GM18508 (cell line): Measurements from ENCODE around the gene LSM10.
A peak's percentile ranks its signal among the peaks of the same experiment; 100 is the strongest.

Source experiments
- ATAC-seq: cut with Tn5 transposase; IDR thresholded peaks from one replicate; pipeline ENCODE4 v1.9.1; 2021; ENCODE audit warnings: moderate number of reproducible peaks; ENCODE audit not compliant: insufficient read depth, unreplicated experiment

The LSM10 gene

GRCh38 chr1:36397378-36398230 is at the start of gene LSM10:
Gene LSM10, minus strand, starts transcription at chr1:36397908. Its CDS starts 3,779 bp downstream, at chr1:36394129.
- peak; percentile 61 for ATAC-seq

- ATAC-seq: no peak
Measured at GRCh38 chr1:36447450-36447849, 49.7 kb upstream of the LSM10 start.

- no peak for ATAC-seq
Measured at GRCh38 chr1:36446746-36447145, 49.0 kb upstream of the LSM10 start.

DNA sequence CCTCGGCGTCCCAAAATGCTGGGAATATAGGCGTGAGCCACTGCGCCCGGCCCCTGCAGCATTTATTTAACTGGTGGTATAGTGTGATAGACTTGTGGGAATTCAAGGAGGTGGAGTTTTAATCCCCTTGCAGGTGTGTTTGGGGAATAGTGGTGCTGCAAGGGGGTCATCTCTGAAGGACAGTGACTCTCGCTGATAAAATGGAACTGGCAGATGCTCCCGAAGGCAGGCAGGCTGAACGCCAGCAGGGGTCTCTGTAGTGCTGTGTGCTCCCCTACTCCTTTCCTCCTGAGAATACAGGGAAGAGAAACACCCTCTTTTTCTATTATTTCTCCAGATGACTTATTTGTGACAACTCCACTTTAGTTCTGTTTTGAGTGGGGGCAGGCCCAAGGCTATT is 48.6 kb upstream of the LSM10 start:
- no peak for ATAC-seq

DNA sequence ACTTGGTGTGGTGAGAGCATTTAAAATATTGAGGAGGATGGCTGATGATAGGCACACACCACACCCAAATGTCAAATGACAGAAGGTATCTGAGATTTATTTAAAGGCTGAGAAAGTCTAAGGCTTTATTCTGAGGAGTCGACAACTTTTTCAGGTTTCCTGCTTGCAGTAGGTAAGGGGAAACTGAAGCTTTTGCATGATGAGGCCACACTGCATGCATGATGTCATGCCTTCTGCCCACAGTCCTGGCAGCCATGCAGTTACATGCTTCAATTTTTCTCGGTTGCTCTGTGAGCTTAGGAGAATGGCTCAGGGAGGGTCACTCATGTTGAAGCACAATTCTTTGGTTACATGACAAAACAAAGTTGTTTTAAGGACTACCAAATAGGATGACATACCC is 45.6 kb upstream of the LSM10 start:
- no peak for ATAC-seq

DNA sequence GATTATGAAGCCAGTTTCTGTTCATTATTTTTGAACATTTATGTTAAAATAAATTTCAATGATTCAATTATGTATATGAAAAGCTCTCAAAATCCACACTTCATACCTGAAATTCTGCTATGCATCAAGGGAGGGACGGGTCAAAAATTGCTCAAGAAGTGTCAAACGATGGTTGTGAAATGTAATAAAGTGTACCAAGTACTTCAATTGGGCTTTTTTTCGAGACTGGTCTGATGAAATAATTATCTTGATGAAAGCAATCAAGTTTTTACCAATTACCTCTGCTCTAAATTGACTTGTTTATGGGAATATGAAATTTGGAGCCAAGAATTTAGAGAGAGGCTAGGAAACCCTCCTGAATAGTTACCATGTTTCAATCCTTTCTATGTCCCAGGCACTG is 44.6 kb upstream of the LSM10 start:
- ATAC-seq: no peak

DNA sequence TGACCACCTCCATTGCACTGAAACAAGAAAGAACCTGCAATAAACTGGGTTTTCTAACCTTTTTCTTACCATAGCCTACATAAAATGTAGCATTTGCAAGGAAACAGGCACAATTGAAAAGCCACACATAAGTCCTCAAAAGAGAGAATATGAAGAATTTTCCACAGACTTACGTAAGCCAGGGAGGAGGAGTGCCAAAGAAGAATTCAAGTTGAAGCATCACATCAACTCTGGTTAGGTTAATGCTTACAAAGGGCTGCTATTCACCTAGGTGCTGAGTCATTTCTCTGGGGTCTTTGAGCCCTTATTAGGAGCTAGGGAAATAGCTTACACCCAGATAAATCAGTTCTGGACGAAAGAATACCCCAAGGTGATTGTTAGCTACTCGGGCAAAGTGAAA is 42.9 kb upstream of the LSM10 start:
- ATAC-seq: no peak

DNA sequence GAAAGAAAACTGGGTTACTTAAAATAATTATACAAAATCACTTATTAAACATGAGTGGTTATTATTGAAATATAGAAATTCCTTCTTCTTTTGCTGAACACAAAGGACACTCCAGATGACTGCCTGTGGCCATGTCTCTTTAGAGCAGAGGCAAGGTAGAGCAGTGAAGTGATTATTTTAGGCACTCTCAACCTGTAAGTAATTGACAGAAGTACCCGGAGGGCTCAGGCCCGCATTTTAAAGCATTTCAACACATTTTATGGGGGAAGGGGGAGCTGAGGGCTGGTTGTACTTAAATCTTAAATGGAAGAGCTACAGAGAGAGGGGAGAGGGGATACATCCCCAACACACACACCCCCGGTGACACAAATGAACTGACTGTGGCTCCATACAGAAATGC is 42.3 kb upstream of the LSM10 start:
- no peak for ATAC-seq

GRCh38 chr1:36438715-36439114 is 41.0 kb upstream of the LSM10 start:
- no peak for ATAC-seq

- ATAC-seq: no peak
Measured at GRCh38 chr1:36436821-36437220, 39.1 kb upstream of the LSM10 start.

DNA sequence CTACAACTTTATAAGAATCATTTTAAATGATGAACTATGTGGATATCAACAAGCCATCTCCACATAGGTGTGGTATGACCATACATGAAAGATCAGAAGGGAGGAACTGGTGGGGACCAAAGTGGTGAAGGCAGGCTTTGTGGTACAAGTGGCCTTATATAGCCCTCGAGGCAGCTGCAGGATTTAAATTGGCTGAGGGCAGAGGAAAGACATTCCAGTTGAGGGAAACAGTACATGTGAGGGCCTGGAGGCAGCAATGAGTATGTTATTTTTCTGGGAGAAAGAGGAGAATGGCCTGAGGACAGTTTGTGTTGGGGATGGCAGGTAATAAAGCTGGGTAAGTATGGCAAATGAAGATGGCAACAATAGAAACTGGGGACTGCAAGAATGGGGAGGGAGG is 35.4 kb upstream of the LSM10 start:
- ATAC-seq: no peak

- ATAC-seq: no peak
Measured at GRCh38 chr1:36432616-36433015, 34.9 kb upstream of the LSM10 start.

DNA sequence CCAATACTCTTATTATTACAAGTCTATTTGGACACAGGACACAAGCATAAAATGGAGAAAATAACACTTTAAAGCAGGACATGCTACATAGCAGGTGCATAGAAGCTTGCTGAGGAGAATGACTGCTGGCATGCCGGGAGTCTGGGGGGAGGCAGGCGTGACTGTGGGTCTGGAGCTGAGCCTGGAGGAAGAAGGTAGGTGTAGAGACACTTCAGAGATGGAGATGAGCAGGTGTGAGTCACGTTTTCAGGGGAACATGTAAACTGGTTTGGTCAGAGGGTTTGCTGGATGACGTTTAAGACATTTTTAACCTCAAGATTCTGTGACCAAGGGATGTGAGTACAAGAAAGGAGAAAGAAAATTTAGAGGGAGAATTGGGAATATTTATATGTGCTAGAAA is 28.1 kb upstream of the LSM10 start:
- ATAC-seq: no peak

DNA sequence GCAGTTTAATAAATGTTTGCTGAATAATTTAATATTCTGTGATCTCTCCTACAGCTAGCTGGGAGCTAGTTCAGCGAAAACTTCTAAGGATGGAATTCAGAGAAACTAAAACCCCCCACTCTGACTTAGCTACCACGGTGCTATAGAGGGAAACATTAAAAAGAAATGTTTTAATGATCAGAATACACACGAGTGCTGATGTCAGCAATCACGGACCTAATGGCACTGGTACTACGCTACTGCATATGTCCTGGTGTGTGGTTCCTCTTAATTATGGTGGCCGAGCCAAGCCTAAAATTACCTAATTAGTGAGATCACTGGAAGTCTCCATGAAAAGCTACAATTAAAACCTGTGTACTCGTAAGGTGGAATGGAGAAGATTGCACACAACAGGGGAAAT is 23.9 kb upstream of the LSM10 start:
- ATAC-seq: no peak

DNA sequence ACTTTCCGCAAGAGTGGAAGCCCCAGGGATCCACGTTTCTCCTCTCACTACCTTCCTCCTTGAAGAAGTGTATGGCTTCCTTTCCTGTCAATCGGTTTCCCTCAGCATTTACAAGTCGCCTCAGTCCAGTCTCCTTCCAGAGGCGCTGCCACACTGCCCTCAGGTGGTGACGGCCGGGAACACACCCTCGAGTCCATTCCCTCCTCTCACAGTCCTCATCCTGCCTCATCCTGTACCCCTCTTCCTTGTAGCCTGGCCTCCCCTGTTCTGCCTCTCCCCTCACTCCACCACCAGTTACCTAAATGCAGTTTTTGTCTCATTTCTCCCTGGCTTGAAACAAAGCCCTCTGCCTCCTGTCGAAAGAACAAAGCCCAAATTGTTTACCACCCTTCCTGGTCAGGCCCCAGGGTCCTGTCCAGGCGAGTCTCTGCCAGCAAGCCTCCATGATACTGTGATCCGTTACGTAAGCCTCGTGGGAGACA is 23.2 kb upstream of the LSM10 start:
- ATAC-seq: no peak

DNA sequence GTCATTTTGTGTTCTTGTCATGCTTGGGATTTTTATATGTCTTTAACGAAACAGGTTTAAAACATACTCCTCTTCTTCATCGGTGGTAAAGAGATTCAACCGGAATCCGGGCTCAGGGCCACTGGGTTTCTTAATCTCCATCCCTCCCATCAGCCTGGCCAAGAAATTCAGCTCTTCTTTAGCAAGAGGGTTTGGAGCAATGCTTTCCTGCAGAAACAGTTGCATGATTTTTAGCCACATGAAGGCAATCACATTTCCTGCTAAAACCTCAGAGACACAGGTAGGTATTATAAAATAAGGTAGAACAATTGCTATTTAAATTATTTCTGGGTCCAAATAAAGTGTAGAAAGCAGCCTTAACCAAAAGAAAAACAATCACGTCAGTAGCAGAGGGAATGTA is 22.7 kb upstream of the LSM10 start:
- no peak for ATAC-seq

DNA sequence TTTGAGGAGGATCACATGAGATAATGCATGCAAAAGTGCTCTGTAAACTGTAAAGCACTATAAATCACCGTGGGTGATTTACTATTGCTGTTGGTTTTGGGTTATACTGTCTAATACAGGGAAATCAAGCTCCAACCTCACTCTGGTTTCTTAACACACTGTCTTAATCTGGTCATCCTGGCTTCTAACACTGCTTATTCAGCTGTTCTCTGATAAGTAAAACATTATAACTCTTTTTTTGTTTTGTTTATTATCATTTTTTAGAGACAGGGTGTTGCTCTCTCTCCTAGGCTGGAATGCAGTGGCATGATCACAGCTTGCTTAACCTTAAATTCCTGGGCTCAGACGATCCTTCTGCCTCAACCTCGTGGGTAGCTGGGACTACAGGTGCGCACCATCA is 21.9 kb upstream of the LSM10 start:
- no peak for ATAC-seq

DNA sequence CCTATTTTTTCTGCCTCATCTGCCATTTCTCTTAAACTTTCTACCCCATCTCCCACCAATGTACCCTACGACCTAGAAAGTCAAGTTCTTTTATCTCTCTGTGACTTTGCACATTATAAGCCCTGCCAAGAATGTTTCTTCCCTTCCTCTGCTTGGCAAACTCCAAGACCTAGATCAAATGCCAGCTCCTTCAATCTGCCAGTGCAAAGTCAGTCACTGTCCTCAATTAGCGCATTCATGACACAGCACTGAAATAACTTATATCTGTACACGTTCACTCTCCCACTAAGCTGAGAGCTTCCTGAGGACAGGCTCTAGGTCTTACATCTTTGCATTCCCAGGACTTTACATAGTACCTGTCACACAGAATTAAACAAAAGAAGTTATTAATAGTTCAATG is 21.4 kb upstream of the LSM10 start:
- ATAC-seq: no peak

GRCh38 chr1:36417931-36418330 is 20.2 kb upstream of the LSM10 start:
- ATAC-seq: no peak

DNA sequence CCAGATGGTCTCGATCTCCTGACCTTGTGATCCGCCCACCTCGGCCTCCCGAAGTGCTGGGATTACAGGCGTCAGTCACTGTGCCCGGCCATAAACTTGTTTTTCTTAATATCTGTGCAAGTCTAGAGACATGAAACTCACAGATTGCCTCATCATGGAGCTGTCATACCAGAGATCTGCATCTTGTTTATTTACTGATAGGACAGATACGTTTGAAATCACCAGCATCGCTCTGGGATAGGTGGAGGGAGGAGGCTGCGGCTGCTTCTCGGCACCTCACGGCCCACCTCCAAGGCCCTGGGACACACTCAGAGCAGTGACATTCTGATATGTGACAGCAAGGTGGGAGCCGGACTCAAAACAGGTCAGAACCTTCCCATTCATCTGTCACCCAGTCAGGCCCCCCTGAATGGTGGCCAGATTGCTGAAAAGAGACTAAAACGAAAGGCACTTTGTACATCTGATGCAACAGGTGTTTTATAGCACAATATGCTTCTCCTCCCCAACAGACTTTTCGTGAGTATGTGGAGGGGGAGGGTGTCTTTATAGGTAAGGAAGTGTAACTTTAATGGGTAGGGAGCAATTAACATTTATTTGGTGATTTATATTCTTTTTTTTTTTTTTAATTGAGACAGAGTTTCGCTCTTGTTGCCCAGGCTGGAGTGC is 18.1 kb upstream of the LSM10 start:
- ATAC-seq: no peak

DNA sequence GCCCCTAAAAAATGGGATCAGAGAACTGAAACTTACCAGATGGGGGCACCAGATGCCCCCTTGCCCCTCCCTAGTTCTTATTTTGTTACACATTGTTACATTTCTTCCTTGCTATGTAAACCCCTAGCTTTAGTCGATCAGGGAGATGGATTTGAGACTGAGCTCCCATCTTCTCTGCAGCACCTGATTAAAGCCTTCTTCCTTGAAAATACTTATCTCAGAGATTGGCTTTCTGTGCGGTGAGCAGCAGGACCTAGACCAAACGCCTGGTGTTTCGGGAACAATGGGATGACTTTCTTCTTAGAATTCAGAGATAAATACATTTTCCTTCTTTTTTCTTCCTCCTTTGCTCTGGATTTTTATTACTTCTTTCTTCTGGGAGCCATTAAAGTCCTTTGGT is 16.7 kb upstream of the LSM10 start:
- no peak for ATAC-seq
